ENCODE results near the gene ZNF490. TPM values are rescaled to one million over a fixed set of nuclear protein-coding genes. Genes with fewer than 3 reads are reported as not detected.

ZNF490 gene
- total RNA-seq, 1 donor from 2014 or later, result 8.1 TPM

GRCh38 chr19:12546068-12546467 is 64.5 kb downstream of the ZNF490 start:
- DNase-seq (ENCODE audit: extremely low read depth, low read depth, low spot score), result no peak

GRCh38 chr19:12545267-12545666 is 65.3 kb downstream of the ZNF490 start:
- no peak for DNase-seq (ENCODE audit: extremely low read depth, low read depth, low spot score)

GRCh38 chr19:12544401-12544876 is 66.2 kb downstream of the ZNF490 start:
- DNase-seq (ENCODE audit: extremely low read depth, low read depth, low spot score), result no peak

- DNase-seq (ENCODE audit: extremely low read depth, low read depth, low spot score), result no peak
These were observed 66.8 kb downstream of the ZNF490 start for GRCh38 chr19:12543855-12544254.

Other genes with a start within 250 kb of the ZNF490 start
- 0.48 and 1.1 TPM in 2 replicates for gene ZNF442, start 245.1 kb downstream of the ZNF490 start, total RNA-seq
- gene ZNF799, start 209.5 kb downstream of the ZNF490 start, total RNA-seq, result 3.8 and 3.9 TPM in 2 replicates
- 1.2 and 2.3 TPM in 2 replicates for gene ZNF443, start 169.8 kb downstream of the ZNF490 start, total RNA-seq
- gene ZNF709, start 126.0 kb downstream of the ZNF490 start, total RNA-seq, result 0.58 and 1.7 TPM in 2 replicates
- 3.4 and 6.2 TPM in 2 replicates for gene ZNF564, start 59.3 kb downstream of the ZNF490 start, total RNA-seq
- 13.0 and 13.5 TPM in 2 replicates for gene ZNF791, start 107 bp upstream of the ZNF490 start, total RNA-seq
- gene MAN2B1, start 55.9 kb upstream of the ZNF490 start, total RNA-seq, result 108 and 113 TPM in 2 replicates
- gene WDR83, start 56.0 kb upstream of the ZNF490 start, total RNA-seq, result 10.2 and 13.8 TPM in 2 replicates
- 86.9 and 87.5 TPM in 2 replicates for gene DHPS, start 71.1 kb upstream of the ZNF490 start, total RNA-seq
- 2.1 TPM in 1 of 2 replicates, not detected in the other for gene GNG14, start 77.2 kb upstream of the ZNF490 start, total RNA-seq
- 8.0 and 12.1 TPM in 2 replicates for gene FBXW9, start 85.8 kb upstream of the ZNF490 start, total RNA-seq
- 56.9 and 60.2 TPM in 2 replicates for gene TNPO2, start 113.1 kb upstream of the ZNF490 start, total RNA-seq
- gene TRIR, start 123.9 kb upstream of the ZNF490 start, total RNA-seq, result 380 and 408 TPM in 2 replicates
- gene GET3, start 126.7 kb upstream of the ZNF490 start, total RNA-seq, result 65.0 and 88.7 TPM in 2 replicates
- not detected in 2 replicates for gene BEST2, start 141.0 kb upstream of the ZNF490 start, total RNA-seq
- 24.9 and 33.1 TPM in 2 replicates for gene HOOK2, start 164.7 kb upstream of the ZNF490 start, total RNA-seq
- gene JUNB, start 180.7 kb upstream of the ZNF490 start, total RNA-seq, result 110 and 298 TPM in 2 replicates
- 325 and 362 TPM in 2 replicates for gene PRDX2, start 191.0 kb upstream of the ZNF490 start, total RNA-seq
- gene THSD8, start 191.3 kb upstream of the ZNF490 start, total RNA-seq, result not detected in 2 replicates
- 16.4 and 17.2 TPM in 2 replicates for gene RNASEH2A, start 195.8 kb upstream of the ZNF490 start, total RNA-seq
- not detected in 2 replicates for gene RTBDN, start 223.8 kb upstream of the ZNF490 start, total RNA-seq
- gene MAST1, start 227.7 kb upstream of the ZNF490 start, total RNA-seq, result 0.64 and 3.2 TPM in 2 replicates